ENCODE results near the gene SENP2. TPM values are rescaled to one million over a fixed set of nuclear protein-coding genes. Genes with fewer than 3 reads are reported as not detected.
"Not testable (repeated sequence)": the region's sequence is repeated elsewhere in the genome, so short reads cannot be mapped to it uniquely, and the experiment has no call there.

SENP2 gene
- polyA plus RNA-seq, 1 experiment = 9.9 TPM

DNA sequence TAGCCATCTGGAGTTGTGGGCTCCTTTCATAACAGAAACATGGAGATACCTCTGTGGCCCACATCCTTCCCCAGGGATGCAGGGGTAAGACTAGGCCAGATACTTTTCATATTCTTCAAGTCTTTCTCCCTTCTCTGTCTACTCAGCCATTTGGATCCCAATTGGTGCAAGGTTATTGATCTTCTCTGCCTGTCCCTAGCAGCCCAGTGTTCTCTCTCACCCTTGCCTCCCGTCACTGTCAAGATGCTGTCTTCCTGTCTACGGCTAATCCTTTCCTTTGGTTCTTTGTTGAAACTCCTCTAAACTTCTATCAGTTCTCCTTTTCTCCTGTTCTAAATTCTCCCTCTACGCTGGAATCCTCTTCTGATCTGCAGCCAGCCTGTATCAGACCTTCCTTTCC lies 51.3 kb downstream of the SENP2 start:
- H3K27me3 ChIP-seq (ENCODE audit: control insufficient read depth, insufficient read depth, low read length) = no peaks in the 10 kb centered on the region
- 0 out of 2 replicates have a peak, but pooled peaks cover 1% of the 10 kb centered on the region for H3K36me3 ChIP-seq (ENCODE audit: control insufficient read depth, insufficient read depth, low read length)
- TF ChIP-seq, protein P1, sequence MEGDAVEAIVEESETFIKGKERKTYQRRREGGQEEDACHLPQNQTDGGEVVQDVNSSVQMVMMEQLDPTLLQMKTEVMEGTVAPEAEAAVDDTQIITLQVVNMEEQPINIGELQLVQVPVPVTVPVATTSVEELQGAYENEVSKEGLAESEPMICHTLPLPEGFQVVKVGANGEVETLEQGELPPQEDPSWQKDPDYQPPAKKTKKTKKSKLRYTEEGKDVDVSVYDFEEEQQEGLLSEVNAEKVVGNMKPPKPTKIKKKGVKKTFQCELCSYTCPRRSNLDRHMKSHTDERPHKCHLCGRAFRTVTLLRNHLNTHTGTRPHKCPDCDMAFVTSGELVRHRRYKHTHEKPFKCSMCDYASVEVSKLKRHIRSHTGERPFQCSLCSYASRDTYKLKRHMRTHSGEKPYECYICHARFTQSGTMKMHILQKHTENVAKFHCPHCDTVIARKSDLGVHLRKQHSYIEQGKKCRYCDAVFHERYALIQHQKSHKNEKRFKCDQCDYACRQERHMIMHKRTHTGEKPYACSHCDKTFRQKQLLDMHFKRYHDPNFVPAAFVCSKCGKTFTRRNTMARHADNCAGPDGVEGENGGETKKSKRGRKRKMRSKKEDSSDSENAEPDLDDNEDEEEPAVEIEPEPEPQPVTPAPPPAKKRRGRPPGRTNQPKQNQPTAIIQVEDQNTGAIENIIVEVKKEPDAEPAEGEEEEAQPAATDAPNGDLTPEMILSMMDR (IDR thresholded peaks at IDR 0.05; ENCODE audit: insufficient read depth, low read depth, low read length) = no peak
- DNase-seq (ENCODE audit: low read depth) = no peak
- ChIA-PET CTCF (no interaction called here), POLR2A (no interaction called here)
- no peak overlapping the region for H3K4me3 ChIP-seq (ENCODE audit: low read depth, low read length)

- H3K27me3 ChIP-seq (ENCODE audit: control insufficient read depth, insufficient read depth, low read length); H3K4me3 ChIP-seq (ENCODE audit: low read depth, low read length); DNase-seq (ENCODE audit: low read depth); H3K36me3 ChIP-seq (ENCODE audit: control insufficient read depth, insufficient read depth, low read length); POLR2A ChIA-PET: not testable (repeated sequence)
- CTCF ChIA-PET = interaction anchor here (0.7 to 1.6 kb wide), 3 partner anchors 9 to 40 kb away, joined by 3 to 4 read pairs (median 4); no protein-coding TSS in a partner anchor
Measured at GRCh38 chr3:185638651-185639050, 52.6 kb downstream of the SENP2 start.

DNA sequence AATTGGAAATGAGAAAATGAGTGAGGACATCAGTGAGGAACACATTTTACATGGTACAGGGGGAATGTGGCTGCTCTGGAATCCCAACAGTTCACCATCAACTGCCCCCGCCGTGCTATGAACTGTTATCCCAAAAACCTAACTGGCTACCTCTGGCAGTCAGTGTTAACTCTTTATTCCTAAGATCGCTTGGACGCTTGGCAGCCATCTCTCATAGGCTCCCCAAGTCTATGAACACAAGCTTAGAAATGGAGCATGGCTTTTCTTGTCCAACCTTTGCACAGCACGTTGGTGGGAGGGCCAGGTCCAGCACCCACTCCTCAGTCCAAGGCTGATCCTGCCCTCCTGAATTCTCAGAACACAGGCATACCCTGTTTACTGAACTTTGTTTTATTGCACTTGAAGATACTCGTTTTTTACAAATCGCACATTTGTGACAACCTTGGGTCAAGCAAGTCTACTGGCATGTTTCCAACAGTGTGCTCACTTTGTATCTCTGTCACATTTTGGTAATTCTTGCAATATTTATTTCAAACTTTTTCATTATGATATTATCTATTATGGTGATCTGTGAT lies 53.6 kb downstream of the SENP2 start:
- ChIA-PET POLR2A (no interaction called here), CTCF (interaction anchor here (0.7 to 1.5 kb wide), 2 partner anchors 8 to 97 kb away, joined by 3 to 4 read pairs; no protein-coding TSS in a partner anchor)
- peaks cover 7% of the 10 kb centered on the region; the same call in 1 of the 2 replicates for H3K36me3 ChIP-seq (ENCODE audit: control insufficient read depth, insufficient read depth, low read length)
- TF ChIP-seq, protein P1 (IDR thresholded peaks at IDR 0.05; ENCODE audit: insufficient read depth, low read depth, low read length) = no peak
- no peaks in the 10 kb centered on the region for H3K27me3 ChIP-seq (ENCODE audit: control insufficient read depth, insufficient read depth, low read length)
- no peak for DNase-seq (ENCODE audit: low read depth)
- no peak overlapping the region for H3K4me3 ChIP-seq (ENCODE audit: low read depth, low read length)

- POLR2A ChIA-PET = no interaction called here
- peaks cover 7% of the 10 kb centered on the region; the same call in 1 of the 2 replicates for H3K36me3 ChIP-seq (ENCODE audit: control insufficient read depth, insufficient read depth, low read length)
- H3K4me3 ChIP-seq (ENCODE audit: low read depth, low read length) = no peak overlapping the region
- H3K27me3 ChIP-seq (ENCODE audit: control insufficient read depth, insufficient read depth, low read length) = no peaks in the 10 kb centered on the region
- no peak for DNase-seq (ENCODE audit: low read depth)
- CTCF ChIA-PET = interaction anchor here (1.8 kb wide), 1 partner anchor 20 kb away, joined by 5 read pairs; no protein-coding TSS in a partner anchor
- TF ChIP-seq, protein P1 (IDR thresholded peaks at IDR 0.05; ENCODE audit: insufficient read depth, low read depth, low read length) = no peak
Measured at GRCh38 chr3:185640308-185640707, 54.2 kb downstream of the SENP2 start.

DNA sequence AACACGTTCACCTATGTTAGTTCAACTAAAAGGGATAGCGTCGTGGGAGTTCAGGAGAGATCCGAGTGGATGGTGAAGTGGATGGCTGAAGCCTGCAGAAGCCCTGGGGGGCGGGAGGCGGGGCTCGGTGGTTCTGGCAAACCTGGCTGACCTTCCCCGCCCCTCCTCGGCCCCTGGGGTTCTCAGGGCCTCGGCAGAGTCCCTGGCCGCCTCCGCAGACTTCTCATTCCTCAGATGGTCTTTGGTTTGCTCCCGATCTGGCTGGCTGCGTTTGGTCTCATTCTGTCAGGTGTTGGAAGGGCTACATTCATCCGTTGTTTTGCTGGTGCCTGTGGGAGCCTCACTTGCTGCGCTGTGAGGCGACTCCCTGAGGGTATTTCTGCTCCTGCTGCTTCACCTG lies 59.1 kb downstream of the SENP2 start:
- DNase-seq (ENCODE audit: low read depth); H3K4me3 ChIP-seq (ENCODE audit: low read depth, low read length); POLR2A ChIA-PET; CTCF ChIA-PET; H3K27me3 ChIP-seq (ENCODE audit: control insufficient read depth, insufficient read depth, low read length): not testable (repeated sequence)
- peaks cover 35% of the 10 kb centered on the region for H3K36me3 ChIP-seq (ENCODE audit: control insufficient read depth, insufficient read depth, low read length)

DNA sequence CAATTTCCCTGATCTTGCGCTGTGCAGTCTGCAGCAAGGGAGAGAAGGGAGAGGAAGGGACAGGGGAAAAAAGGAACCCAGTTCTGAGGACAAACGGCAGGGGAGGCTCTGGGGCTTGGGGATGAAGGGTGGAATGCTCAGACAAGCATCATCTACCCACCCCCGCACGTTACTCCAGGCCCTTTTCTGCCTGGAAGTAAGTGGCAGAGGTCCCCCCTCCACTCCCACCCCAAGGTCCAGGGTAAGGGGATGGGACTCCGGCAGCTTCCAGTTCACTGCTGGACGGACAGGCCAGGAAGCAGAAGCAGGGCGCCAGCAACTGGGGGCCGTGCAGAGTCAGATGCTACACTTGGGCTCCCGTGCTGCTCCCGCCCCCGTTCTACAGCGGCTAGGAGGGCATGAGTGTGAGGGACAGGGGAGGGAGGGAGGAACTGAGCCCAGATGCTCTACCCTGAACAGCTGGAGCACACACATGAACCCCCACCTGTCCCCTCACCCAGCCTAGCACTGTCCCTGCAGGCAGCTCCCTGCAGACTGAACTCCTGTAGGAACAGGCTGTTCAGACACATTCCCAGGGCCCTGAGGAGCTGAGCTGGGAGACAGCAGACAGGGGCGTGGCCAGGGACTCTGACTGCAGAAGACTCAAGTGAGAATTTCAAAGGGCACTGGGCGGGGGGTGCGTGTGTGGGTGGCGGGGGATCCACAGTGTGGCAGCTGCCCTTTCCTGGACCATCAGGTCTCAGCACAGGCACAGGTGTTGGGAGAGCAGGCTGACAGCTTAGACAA lies 59.7 kb downstream of the SENP2 start:
- no peak for DNase-seq (ENCODE audit: low read depth)
- Histone ChIP-seq H3K36me3 (ENCODE audit: control insufficient read depth, insufficient read depth, low read length) (peaks cover 35% of the 10 kb centered on the region), H3K4me3 (ENCODE audit: low read depth, low read length) (no peak overlapping the region), H3K27me3 (ENCODE audit: control insufficient read depth, insufficient read depth, low read length) (no peaks in the 10 kb centered on the region)
- TF ChIP-seq, protein P1 (IDR thresholded peaks at IDR 0.05; ENCODE audit: insufficient read depth, low read depth, low read length) = no peak
- POLR2A ChIA-PET = no interaction called here
- CTCF ChIA-PET = no interaction called here
